HG03565 (cell line): ENCODE data around the gene HOMER2.
"Not testable (repeated sequence)": the region's sequence is repeated elsewhere in the genome, so short reads cannot be mapped to it uniquely, and the experiment has no call there.

Experiments
- ATAC-seq: cut with Tn5 transposase; IDR thresholded peaks from one replicate; pipeline ENCODE4 v1.9.1; 2021; ENCODE audit warnings: mild to moderate bottlenecking, moderate library complexity; ENCODE audit not compliant: unreplicated experiment

HOMER2 gene

DNA sequence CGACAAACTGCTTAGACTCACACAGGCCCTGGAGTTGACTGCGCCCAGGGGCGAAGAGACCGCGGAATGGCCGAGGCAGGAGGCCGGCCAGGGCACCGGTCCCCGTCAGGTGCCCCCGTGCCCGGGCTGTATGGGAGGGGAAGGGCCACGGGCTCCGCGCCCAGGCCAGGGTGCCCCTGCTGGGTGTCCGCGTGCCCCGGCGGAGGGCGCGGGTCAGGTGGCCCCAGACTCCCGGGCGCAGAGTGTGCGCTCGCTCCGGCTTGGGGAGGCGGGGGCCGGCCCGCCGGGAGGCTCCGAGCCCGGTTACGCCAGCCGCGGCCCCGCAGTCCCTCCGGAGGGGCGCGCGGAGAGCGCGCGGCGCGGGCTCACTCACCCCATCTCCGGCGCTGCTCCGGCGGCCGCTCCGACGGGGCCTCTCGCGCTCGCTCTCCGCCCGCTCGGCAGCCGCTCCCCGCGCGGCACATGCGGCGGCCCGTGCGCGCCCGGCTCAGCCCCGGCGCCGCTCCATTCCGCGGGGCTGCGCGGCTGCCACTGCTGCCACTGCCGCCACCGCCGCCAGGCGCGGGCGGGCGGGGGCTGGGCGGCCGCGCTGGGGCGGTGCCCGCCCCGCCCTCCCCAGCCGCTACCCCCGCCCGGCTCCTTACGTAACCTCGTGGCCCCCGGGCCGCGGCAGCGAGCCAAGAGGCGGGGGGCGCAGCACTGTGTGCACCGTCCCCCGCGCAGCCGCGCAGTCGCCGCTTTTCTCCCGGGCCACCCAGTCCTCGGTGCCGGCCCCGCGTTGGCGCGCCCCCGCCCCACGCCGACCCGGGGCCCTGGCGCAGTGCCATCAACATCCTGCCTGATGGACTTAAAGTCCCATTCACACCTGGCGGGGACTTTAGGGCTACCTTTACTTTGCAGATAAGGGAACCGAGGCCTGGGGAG is at the start of gene HOMER2:
Gene HOMER2 (minus strand): TSS at position 563 of the 924 bp plus-strand sequence. CDS start 185 bp downstream, at position 378.
- no peak for ATAC-seq

DNA sequence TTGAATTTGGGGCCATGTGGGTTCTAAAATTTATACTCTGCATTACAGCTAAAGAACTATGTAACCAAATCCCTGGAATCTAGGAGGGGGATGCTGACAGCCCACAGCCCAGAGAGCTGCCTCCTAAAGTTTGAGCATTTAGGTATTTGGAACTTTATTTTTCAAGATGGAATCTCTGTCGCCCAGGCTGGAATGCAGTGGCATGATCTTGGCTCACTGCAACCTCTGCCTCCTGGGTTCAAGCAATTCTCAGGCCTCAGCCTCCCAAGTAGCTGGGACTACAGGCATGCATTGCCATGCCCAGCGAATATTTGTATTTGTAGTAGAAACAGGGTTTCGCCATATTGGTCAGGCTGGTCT is 48.1 kb upstream of the HOMER2 start:
- not testable (repeated sequence) for ATAC-seq

DNA sequence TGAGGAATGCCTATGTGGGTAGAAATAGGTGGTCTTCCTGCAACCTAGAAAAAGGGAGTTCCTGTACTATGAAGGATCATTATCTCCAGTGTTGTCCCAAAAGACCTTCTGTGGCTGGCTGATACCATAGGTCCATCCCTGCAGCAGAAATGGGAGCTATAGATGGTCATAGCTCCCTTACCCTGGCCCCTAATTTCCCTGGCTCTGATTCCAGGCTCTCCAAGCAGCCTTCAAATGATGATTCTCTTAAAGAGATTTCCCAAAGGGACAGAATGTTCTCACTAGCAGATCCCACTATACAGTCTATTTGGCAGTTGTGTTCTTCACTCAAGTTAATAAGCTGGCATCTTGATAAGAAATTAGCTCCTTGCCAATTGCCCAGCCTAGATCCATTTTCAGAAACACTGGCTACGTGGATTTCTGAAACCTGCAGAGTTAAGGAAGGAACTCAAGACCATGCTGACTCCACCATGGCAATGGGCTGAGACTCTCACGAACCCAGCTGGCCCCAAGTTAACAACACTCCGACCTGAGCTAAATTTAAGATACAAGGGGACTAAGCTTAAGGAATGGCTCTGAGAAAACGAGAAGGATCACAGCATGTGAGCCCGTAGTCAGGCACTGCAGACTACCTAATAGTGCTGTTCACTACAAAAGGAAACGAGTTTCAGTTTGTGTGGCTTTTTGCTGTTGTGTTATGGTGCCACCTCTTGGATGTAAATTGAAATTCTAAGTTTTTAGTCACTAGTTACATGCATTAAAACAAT is 47.6 kb upstream of the HOMER2 start:
- peak; percentile 80 for ATAC-seq

DNA sequence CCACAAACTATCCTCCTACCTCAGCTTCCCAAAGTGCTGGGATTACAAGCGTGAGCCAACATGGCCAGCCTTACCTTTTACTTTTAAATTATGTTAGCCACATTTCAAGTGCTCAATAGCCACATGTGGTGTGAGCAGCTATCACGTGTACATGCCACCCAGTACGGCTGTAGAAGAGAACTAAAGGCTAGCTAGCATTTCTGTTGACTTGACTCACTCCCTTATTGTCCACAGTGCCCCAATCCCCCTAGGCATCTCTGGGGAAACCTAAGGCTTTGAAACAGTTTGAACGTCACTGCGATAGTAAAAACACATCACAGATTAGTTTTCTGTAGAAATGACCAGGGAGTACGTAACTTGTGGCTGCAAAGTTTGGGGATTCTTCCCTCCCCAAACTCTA is 46.9 kb upstream of the HOMER2 start:
- no peak for ATAC-seq

DNA sequence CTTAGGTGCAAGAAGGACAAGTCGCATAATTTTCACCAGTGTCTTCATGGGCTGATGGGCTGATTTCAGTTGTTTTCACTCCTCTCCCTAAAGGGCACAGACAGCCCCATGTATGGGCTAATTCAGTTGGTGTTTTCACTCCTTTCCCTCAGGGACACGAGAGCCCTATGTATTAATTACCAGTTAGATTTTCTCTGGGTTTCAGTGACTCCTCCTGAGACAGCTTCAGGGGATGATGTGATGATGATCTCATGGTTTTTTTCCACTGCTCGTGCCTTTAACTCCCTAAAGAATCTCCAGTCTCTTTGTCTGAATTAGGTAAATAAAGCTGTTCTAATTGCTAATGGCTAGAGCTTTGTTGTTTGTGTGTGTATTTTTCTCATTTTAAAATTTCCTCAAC is 43.4 kb upstream of the HOMER2 start:
- ATAC-seq: no peak

DNA sequence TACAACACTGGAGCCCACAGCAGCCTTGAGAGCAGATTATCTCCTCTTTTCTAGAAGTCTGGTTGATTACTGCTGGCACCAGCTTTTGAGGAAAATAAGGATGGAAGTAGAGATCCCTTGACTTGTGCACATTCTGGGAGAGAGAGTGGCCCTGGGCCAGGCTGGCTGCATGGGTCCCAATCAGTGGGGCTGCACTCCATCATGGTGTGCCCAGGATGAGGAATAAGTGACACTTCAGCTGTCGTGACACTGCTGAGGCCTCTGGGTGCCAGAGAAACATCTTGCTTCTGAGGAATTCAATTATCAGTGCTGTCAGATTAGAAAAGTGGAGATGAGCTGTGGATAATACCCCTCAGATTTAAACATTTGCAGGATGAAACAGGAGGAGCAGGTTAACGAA is 42.6 kb upstream of the HOMER2 start:
- ATAC-seq: no peak

DNA sequence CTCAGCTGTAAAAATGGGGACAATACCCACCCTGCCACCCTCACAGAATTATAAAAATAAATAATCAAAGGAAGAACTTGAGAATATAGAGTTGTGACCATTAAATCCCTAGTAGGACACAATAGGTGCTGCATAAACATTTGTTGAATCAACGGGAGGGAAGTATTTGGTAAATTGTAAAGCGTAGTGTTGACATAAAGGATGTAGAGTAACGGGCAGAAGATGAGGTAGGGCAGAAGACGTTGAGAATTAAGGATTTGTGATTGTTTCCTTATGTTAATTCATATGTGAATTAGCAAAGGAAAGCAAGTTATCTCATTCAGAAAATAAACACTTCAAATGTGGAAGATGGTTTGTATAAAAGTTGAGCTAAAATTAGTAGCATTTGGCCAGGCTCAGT is 40.6 kb upstream of the HOMER2 start:
- ATAC-seq: no peak

DNA sequence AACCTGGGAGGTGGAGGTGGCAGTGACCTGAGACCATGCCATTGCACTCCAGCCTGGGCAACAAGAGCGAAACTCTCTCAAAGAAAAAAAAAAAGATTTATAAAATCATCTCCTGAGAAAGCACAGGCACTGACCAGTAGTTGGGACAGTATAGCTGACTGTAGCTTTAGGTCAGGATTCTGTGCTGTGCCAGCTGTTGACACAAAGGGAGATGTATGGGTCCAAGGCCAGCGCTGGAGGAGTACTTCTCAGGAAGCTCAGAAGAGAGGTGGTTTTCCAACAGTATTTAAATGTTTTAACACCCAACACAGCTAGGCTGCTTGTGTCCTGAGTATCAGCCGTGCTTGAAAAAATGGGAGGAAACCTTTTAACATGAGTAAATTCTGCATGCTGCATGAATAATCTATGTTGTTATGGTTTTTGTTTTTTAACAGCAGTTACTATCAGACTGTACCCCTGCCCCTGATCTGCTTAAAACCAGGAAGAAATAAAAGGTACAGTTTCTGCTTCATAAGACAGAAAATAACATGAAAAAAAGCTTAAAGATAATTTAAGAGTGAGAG is 40.0 kb upstream of the HOMER2 start:
- no peak for ATAC-seq

DNA sequence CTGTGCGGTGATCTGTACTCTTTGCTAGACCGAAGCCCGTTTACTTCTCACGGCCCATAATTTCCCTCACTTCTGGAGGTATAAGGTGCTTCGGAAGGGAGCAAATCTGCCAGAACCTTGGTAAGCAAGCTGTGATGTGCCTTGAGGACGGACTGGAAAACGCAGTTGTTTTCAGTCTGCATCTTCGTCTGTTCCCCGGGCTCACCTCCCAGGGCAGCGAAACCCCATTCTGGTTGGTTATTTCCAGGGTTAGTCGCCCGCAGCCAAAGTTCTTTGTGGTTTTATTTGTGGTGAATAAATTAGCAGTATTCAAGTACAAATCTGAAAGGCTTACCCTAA is 33.9 kb upstream of the HOMER2 start:
- peak; percentile 11 for ATAC-seq

DNA sequence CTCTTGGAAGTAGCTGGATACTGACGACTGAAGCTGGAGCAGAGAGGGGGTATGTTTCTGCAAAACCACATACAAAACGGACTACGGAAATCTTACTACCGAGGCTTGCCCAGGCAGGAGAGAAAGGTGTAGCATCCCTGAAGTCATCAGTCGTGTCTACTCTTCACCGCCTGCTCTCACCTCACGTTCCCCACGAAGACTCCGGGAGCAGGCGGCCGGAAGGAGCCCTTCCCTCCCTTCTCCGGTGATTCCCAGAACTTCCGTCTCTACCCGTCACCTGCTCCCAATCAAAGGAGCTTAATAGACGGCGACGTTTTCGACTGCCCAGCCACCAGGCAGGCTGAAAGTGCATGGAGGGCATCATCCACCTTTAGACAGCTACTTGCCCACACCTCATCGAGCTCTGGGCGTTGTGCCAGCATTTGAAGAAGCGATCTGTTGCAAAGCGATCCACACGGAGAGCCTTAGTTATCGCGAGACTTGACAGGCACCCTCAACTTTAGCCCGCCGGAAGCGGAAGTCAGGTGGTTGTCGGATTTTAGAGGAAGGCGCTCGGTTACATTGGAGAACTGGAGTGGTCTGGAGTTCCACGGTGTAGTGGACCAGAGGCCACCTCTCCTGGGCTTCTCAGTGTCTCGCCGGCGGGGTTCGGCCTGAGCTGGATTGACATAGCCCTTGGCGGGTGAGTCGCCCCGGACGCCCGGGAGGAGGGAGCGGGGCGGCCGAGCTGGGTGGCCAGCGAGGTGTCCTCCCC is 33.3 kb upstream of the HOMER2 start, which contains the start of gene RAMAC:
Gene RAMAC (plus strand): TSS at position 523 of the 754 bp plus-strand sequence. CDS start 2,809 bp downstream, outside the sequence.
- ATAC-seq: peak; percentile 91

DNA sequence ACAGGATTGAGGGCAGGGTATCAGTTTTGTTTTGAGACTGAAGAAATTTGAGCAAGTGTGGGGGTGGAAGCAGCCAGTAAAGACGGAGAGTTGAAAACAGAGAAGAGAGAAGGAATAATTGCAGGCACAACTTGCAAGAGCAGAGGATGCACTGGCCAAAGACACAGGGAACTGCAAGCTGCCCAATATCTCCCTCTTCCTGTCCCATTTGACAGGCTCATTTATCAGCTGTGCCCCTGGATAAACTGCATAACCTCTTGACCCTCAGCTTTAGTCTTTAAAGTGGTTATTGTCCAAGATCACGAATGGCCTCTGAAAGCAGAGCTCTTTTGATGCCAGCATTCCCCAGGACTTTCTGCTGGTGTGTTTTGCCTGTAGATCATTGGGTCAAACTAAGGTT is 28.5 kb upstream of the HOMER2 start:
- no peak for ATAC-seq

DNA sequence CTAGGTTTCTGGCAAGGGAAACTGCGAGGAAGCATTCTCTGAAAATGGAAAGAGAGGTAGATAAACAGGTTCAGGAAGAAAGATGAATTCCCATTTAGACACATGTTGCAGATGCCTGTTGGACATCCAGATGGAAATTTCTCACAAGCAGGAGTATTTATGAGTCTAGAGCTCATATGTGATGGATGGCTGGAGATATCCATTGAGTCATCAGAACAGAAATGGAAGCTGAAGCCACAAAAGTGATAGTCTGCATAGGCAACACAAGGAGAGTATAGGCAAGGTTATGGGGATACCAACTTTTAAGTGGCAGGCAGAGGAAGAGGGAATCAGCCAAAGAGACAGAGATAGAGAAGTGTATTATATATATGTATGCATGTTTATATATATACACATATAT is 27.2 kb upstream of the HOMER2 start:
- ATAC-seq: no peak

DNA sequence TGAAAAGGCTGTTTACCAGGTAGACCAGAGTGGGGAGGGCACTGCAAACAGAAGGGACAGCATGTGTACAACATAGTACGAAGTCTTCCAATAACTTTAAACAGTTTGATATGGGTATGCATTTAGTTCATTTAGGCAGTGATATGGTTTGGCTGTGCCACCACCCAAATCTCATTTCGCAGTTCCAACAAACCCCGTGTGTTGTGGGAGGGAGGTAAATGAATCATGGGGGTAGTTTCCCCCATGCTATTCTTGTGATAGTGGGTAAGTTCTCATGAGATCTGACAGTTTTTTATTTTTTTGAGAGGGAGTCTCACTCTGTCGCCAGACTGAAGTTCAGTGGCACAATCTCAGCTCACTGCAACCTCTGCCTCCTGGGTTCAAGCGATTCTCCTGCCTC is 25.9 kb upstream of the HOMER2 start:
- ATAC-seq: no peak

DNA sequence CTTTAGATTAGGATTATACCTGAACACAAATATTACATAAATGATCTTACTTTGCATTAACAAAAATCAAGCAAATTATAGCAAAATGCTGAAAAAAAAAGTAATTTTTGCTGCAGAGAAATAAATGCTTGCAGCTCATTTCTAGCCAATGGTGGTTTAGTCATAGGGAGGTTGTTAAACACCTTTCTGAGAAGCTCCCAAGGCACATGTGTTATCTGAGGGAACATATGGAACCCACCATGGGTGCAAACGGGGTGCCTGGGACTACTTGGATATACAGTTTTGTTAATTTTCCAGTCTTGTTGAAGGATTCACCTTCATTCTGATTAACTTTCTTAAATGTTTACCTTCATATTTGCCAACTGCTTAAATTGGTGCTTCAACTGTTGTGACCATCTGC is 24.6 kb upstream of the HOMER2 start:
- ATAC-seq: no peak

DNA sequence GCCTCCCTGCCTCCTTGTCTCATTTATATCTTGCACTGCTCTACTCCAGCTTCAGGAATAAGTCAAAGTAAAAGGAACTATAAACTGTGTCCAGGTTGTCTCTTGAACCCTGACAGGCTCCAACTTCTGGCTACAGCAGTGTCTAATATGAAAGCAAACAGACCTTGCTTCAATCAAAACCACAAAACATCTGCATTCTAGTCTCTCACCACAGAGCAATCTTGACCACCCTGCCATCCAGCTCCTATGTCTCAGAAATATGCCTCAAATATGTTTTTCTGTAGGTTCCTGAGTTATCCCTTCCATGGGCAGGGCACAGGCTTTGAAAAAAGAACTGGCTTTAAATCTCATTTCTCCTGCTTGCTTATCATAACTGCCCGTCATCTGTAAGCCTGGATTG is 20.5 kb upstream of the HOMER2 start:
- no peak for ATAC-seq

DNA sequence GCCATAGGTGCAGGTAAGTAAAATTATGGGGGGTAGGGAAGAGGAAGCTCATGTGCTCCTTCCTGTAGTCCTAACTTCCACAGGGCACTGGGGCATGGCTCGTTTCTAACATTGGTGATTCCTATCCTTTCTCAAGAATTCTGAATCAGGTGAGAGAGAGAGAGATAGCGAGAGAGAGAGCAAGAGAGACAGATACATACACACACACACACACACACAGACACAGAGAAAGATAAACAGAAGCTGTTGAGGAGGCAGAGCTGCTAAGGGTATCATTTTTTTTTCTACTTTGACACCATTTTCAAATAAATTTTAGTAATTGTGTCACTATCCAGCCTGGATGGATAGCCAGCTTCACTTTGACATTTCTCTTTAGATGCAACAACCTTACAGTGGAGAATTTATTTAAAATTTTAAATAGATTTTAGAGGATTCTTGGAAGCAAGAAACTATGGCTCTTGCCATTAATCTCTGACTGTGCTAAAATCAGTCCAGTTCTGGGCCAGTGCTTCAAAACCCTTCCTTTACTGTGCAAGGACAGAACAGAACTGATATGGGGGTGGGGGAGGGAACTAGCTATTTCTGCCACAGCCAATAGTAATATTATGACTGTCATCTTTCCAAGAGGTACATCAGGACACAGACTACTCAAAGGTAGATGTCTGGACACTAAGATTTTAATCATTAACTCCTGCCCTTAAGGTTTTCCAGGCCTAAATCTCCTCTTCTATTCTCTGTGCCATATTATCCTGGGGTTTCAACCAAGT is 18.9 kb upstream of the HOMER2 start:
- no peak for ATAC-seq

DNA sequence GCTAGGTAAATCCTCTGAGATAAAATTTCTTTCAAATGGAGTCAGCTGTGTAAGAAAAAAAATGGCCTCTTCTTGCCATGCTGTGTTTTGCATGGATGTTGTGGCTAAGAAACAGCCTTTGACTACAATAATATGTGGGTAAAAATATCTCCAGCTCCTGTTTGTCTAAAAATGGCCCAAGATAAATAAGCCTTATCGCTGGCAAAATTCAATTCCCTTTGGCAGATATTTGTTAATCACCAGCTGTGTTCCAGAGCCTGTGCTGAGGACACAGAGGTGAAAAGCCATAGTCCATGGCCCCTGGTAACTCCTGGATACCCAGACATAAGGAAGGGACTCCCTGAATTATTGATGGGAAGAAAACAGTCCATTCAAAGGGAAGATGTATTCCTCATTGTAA is 18.2 kb upstream of the HOMER2 start:
- no peak for ATAC-seq

DNA sequence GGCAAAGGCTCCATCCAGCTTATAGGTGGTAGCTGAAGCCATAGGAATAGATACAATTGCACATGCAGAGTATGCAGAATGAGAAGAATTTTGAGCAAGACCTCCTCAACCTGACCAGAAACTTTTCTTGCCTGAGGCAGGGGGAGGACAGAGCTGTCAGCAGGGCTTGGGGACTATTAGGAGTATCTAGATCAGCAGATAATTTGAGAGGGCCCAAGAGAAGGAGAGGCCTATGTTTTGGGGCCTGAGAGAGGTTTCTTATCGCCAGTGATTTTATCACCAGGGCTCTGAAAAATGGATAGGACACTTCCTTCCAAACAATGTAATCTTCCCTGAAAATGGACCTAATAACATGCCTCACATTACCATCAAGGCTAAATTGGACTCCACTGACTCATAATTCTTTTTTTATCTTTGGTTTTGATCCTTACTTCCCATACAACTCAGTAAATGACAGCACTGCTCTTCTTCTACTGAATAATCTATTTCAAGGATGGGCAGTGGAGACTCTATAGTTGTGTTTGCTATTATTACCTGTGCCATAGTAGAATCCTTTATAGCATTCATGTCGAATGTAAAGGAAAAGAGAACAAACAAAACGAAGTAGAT is 17.7 kb upstream of the HOMER2 start:
- no peak for ATAC-seq

DNA sequence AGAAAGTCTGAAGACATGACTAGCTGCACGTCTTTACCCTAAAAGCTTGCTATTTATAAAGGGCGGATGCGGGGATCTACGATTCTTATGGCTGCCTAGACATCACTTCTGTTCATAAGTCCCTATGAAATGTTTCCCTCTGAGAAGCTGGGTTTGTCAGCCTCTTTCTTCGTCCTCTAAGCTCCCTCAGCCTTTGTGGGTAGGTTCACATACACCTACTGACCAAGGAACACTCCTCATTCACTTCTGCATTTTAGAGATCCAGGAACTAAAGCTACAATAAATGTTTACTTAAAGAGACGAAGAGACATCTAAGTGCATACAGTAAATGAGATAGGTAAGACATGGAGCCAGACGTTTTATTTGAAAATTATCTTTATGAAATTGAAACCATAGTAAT is 16.8 kb upstream of the HOMER2 start:
- ATAC-seq: no peak

DNA sequence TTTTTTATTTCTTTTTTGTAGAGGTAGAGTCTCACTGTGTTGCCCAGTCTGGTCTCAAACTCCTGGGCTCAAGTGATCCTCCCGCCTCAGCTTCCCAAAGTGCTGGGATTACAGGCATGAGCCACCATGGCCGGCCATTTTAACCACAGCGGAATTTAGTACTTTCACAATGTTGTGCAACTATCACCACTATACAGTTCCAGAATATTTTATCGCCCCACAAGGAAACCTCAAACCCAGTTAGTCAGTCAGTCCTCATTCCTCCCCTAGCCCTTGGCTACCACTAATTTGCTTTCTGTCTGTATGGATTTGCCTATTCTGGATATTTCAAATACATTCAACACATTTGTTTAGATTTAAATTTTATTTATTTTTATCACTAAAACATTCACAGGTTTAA is 15.5 kb upstream of the HOMER2 start:
- ATAC-seq: no peak
